Liver (tissue), 3 donors: Measurements from ENCODE around the gene HEPACAM2.

Experiments
- ATF3 ChIP-seq: IDR thresholded peaks from 2 replicates; pipeline ENCODE4 v1.6.1; 2016; ENCODE audit warnings: antibody characterized with exemption
- JUND ChIP-seq, 2 donors: IDR thresholded peaks; 2 replicates each; pipeline ENCODE4 v1.6.1; 2016; ENCODE audit warnings: antibody characterized with exemption in 2 of 2
- RXRA ChIP-seq, 2 donors: IDR thresholded peaks; 2 replicates each; pipeline ENCODE4 v1.6.1; 2017 to 2018; ENCODE audit warnings: antibody characterized with exemption in 2 of 2, mild to moderate bottlenecking in 1 of 2
- SP1 ChIP-seq: IDR thresholded peaks from 2 replicates; pipeline ENCODE4 v1.6.1; 2018; ENCODE audit warnings: antibody characterized with exemption, mild to moderate bottlenecking
- TF ChIP-seq, protein P1 (sequence below): fragments of 150-350 bp; IDR thresholded peaks from 2 replicates; pipeline ENCODE4 v1.5.1; 2017; ENCODE audit warnings: improper control_type of control experiment, low read depth, low read length; ENCODE audit not compliant: missing input control
- donor health status: healthy.
- donor health status: healthy.

- TF ChIP-seq, protein P1, sequence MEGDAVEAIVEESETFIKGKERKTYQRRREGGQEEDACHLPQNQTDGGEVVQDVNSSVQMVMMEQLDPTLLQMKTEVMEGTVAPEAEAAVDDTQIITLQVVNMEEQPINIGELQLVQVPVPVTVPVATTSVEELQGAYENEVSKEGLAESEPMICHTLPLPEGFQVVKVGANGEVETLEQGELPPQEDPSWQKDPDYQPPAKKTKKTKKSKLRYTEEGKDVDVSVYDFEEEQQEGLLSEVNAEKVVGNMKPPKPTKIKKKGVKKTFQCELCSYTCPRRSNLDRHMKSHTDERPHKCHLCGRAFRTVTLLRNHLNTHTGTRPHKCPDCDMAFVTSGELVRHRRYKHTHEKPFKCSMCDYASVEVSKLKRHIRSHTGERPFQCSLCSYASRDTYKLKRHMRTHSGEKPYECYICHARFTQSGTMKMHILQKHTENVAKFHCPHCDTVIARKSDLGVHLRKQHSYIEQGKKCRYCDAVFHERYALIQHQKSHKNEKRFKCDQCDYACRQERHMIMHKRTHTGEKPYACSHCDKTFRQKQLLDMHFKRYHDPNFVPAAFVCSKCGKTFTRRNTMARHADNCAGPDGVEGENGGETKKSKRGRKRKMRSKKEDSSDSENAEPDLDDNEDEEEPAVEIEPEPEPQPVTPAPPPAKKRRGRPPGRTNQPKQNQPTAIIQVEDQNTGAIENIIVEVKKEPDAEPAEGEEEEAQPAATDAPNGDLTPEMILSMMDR, result no peak
- TF ChIP-seq SP1 (no peak), JUND (IDR thresholded peaks at IDR 0.05) (no peak), ATF3 (no peak), RXRA (IDR thresholded peaks at IDR 0.05) (no peak)
These were observed 15.8 kb upstream of the HEPACAM2 start for GRCh38 chr7:93242106-93242505.
